ENCODE results near the gene AKT1. TPM values are rescaled to one million over a fixed set of nuclear protein-coding genes. Genes with fewer than 3 reads are reported as not detected.

Gene AKT1
- total and polyA plus RNA-seq, 2 of the 13 experiments (the other 11 are each of a cell fraction or from before 2014, with no cell fraction given): 96.2 to 116 TPM

GRCh38 chr14:104796687-104797081 is 1.1 kb upstream of the AKT1 start (continued):
- TF ChIP-seq MEIS1 (CRISPR knock-in tag; IDR thresholded peaks at IDR 0.05; ENCODE audit: borderline replicate concordance) (no peak), ZSCAN21 (CRISPR knock-in tag; IDR thresholded peaks at IDR 0.05; ENCODE audit: borderline replicate concordance) (no peak), ZNF761 (CRISPR knock-in tag; conservative IDR thresholded peaks at IDR 0.05) (no peak), U2AF2 (IDR thresholded peaks at IDR 0.05; ENCODE audit: low read depth, low read length) (no peak), FOXP1 (IDR thresholded peaks at IDR 0.05) (no peak), FOXP1 (CRISPR knock-in tag; IDR thresholded peaks at IDR 0.05) (no peak), ZSCAN29 (CRISPR knock-in tag; conservative IDR thresholded peaks at IDR 0.05) (no peak), DNMT1 (CRISPR knock-in tag; IDR thresholded peaks at IDR 0.05) (no peak), IKZF4 (CRISPR knock-in tag; IDR thresholded peaks at IDR 0.05; ENCODE audit: borderline replicate concordance, low read depth, not compliant biosample characterization) (no peak), SRF (IDR thresholded peaks at IDR 0.05; ENCODE audit: low read depth, low read length) (no peak), RARG (CRISPR knock-in tag; IDR thresholded peaks at IDR 0.05; ENCODE audit: low read depth) (no peak), ZNF83 (CRISPR knock-in tag; IDR thresholded peaks at IDR 0.05; ENCODE audit: borderline replicate concordance) (no peak)
- TF ChIP-seq, protein P1, sequence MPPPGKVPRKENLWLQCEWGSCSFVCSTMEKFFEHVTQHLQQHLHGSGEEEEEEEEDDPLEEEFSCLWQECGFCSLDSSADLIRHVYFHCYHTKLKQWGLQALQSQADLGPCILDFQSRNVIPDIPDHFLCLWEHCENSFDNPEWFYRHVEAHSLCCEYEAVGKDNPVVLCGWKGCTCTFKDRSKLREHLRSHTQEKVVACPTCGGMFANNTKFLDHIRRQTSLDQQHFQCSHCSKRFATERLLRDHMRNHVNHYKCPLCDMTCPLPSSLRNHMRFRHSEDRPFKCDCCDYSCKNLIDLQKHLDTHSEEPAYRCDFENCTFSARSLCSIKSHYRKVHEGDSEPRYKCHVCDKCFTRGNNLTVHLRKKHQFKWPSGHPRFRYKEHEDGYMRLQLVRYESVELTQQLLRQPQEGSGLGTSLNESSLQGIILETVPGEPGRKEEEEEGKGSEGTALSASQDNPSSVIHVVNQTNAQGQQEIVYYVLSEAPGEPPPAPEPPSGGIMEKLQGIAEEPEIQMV (CRISPR knock-in tag; IDR thresholded peaks at IDR 0.05; ENCODE audit: low read depth): no peak
- TF ChIP-seq, protein P2, sequence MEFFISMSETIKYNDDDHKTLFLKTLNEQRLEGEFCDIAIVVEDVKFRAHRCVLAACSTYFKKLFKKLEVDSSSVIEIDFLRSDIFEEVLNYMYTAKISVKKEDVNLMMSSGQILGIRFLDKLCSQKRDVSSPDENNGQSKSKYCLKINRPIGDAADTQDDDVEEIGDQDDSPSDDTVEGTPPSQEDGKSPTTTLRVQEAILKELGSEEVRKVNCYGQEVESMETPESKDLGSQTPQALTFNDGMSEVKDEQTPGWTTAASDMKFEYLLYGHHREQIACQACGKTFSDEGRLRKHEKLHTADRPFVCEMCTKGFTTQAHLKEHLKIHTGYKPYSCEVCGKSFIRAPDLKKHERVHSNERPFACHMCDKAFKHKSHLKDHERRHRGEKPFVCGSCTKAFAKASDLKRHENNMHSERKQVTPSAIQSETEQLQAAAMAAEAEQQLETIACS (CRISPR knock-in tag; IDR thresholded peaks at IDR 0.05): no peak
- TF ChIP-seq, protein P3, sequence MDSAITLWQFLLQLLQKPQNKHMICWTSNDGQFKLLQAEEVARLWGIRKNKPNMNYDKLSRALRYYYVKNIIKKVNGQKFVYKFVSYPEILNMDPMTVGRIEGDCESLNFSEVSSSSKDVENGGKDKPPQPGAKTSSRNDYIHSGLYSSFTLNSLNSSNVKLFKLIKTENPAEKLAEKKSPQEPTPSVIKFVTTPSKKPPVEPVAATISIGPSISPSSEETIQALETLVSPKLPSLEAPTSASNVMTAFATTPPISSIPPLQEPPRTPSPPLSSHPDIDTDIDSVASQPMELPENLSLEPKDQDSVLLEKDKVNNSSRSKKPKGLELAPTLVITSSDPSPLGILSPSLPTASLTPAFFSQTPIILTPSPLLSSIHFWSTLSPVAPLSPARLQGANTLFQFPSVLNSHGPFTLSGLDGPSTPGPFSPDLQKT (CRISPR knock-in tag; IDR thresholded peaks at IDR 0.05; ENCODE audit: borderline replicate concordance): no peak
